GM23338 (cell line): ENCODE data around the gene ZBTB25.

Experiments used
- CREB1 ChIP-seq: fragments of 250-450 bp; sonication (Bioruptor Pico); IDR thresholded peaks from 2 replicates; pipeline ENCODE4 v1.5.0; 2020; ENCODE audit warnings: low read depth, mild to moderate bottlenecking, moderate library complexity
- CTCF ChIP-seq, 2 experiments: fragments of 200-600 bp in 1 of 2; sonication (generic) in 1 of 2; conservative IDR thresholded peaks; 2 replicates each; pipeline versions ENCODE4 v1.5.1 to v1.6.1; 2016 to 2017; ENCODE audit warnings: antibody characterized with exemption in 2 of 2, low read depth in 2 of 2, mild to moderate bottlenecking in 2 of 2, moderate library complexity in 1 of 2
- EZH2 ChIP-seq: fragments of 200-600 bp; sonication (generic); IDR thresholded peaks from one replicate; pipeline ENCODE4 v1.8.0; 2017; ENCODE audit warnings: antibody characterized with exemption, mild to moderate bottlenecking, low read depth; ENCODE audit not compliant: unreplicated experiment
- EZH2phosphoT487 ChIP-seq: fragments of 200-600 bp; sonication (generic); IDR thresholded peaks from one replicate; pipeline ENCODE4 v1.8.1; 2018; ENCODE audit warnings: antibody characterized with exemption; ENCODE audit not compliant: unreplicated experiment
- REST ChIP-seq: IDR thresholded peaks from one replicate; pipeline ENCODE4 v1.6.1; 2018; ENCODE audit warnings: antibody characterized with exemption; ENCODE audit not compliant: unreplicated experiment
- STAT1 ChIP-seq: IDR thresholded peaks from one replicate; pipeline ENCODE4 v1.6.1; 2016; ENCODE audit warnings: antibody characterized with exemption; ENCODE audit not compliant: unreplicated experiment

- TF ChIP-seq CTCF (conservative IDR thresholded peaks at IDR 0.05; ENCODE audit: low read depth in 2 of 2) (no peak), EZH2 (no peak), STAT1 (no peak), EZH2phosphoT487 (no peak), CREB1 (CRISPR knock-in tag) (no peak), REST (no peak)
Measured at GRCh38 chr14:64542836-64543201, 39.2 kb upstream of the ZBTB25 start.
